HFFc6 (cell line): ENCODE results near the gene CHM. TPM values are rescaled to one million over a fixed set of nuclear protein-coding genes. Genes with fewer than 3 reads are reported as not detected.
A peak's percentile ranks its signal among the peaks of the same experiment; 100 is the strongest.

Source experiments
- DNase-seq: peaks from one replicate; pipeline ENCODE4 v3.0.0-alpha.2; 2018
- H3K27ac Mint-ChIP-seq: 2 replicates; pipeline ENCODE4 v1.8.0; 2020; ENCODE audit warnings: mild to moderate bottlenecking, mixed read lengths
- H3K27me3 Mint-ChIP-seq: 2 replicates; pipeline ENCODE4 v1.8.0; 2021; ENCODE audit warnings: mild to moderate bottlenecking, moderate library complexity, mixed read lengths; ENCODE audit not compliant: insufficient read depth
- H3K36me3 Mint-ChIP-seq: 2 replicates; pipeline ENCODE4 v1.8.0; 2021; ENCODE audit warnings: low read depth, mixed read lengths
- H3K4me1 Mint-ChIP-seq: 2 replicates; pipeline ENCODE4 v1.8.0; 2020; ENCODE audit warnings: low read depth, mixed read lengths
- H3K4me3 Mint-ChIP-seq: 2 replicates; pipeline ENCODE4 v1.8.0; 2020; ENCODE audit warnings: mild to moderate bottlenecking, moderate library complexity, mixed read lengths
- H3K9me3 Mint-ChIP-seq: 2 replicates; pipeline ENCODE4 v1.8.0; 2020; ENCODE audit warnings: mild to moderate bottlenecking, mixed read lengths
- CTCF ChIP-seq: fragments of 200-600 bp; sonication (generic); IDR thresholded peaks from 2 replicates; pipeline ENCODE4 v1.5.0; 2021; ENCODE audit warnings: antibody characterized with exemption, mild to moderate bottlenecking
- total RNA-seq, 6 experiments: library from RNA; stranded (reverse); fragmentation: NEBNext Ultra II Directional; extraction: Animal tissue kit (Norgen Biotek cat#: 25700); gene quantifications; 2 replicates in 1 of 6; 3 replicates in 5 of 6; pipeline ENCODE4 v1.2.3, GENCODE V29; 2021

CHM gene
- total RNA-seq, 6 experiments from 2014 or later: 18.4 to 25.8 (median 21.5) TPM

GRCh38 chrX:86047936-86048280, 550 bp upstream of the CHM start:
- no peak for TF ChIP-seq CTCF
- no peak overlapping the region for H3K27ac Mint-ChIP-seq
- peaks cover 5% of the 10 kb centered on the region for H3K4me1 Mint-ChIP-seq
- H3K27me3 Mint-ChIP-seq: no peaks in the 10 kb centered on the region
- H3K9me3 Mint-ChIP-seq: no peaks in the 10 kb centered on the region
- H3K4me3 Mint-ChIP-seq: no peak overlapping the region
- H3K36me3 Mint-ChIP-seq: no peaks in the 10 kb centered on the region
- DNase-seq: no peak

- H3K4me1 Mint-ChIP-seq: peaks cover 5% of the 10 kb centered on the region
Measured at GRCh38 chrX:86044216-86044615, 3.1 kb downstream of the CHM start.

GRCh38 chrX:86039625-86040568, 7.5 kb downstream of the CHM start:
- no peak overlapping the region for H3K4me3 Mint-ChIP-seq
- H3K4me1 Mint-ChIP-seq: peaks cover 21% of the 10 kb centered on the region
- peaks cover 5% of the 10 kb centered on the region; the same call in 1 of the 2 replicates for H3K36me3 Mint-ChIP-seq
- no peaks in the 10 kb centered on the region for H3K27me3 Mint-ChIP-seq
- no peak for DNase-seq
- no peak overlapping the region for H3K27ac Mint-ChIP-seq
- TF ChIP-seq CTCF: no peak
- H3K9me3 Mint-ChIP-seq: no peaks in the 10 kb centered on the region

More at GRCh38 chrX:86044216-86044615, 3.1 kb downstream of the CHM start:
- Mint-ChIP-seq H3K4me3 (no peak overlapping the region), H3K27ac (no peak overlapping the region), H3K36me3 (no peaks in the 10 kb centered on the region), H3K9me3 (no peaks in the 10 kb centered on the region), H3K27me3 (no peaks in the 10 kb centered on the region)
- TF ChIP-seq CTCF: no peak
- DNase-seq: no peak

- Mint-ChIP-seq H3K27me3 (no peaks in the 10 kb centered on the region), H3K27ac (no peak overlapping the region), H3K9me3 (no peaks in the 10 kb centered on the region), H3K4me1 (peaks cover 41% of the 10 kb centered on the region), H3K4me3 (no peak overlapping the region), H3K36me3 (peaks cover 5% of the 10 kb centered on the region; the same call in 1 of the 2 replicates)
- DNase-seq: no peak
- no peak for TF ChIP-seq CTCF
Measured at GRCh38 chrX:86033385-86033784, 14.0 kb downstream of the CHM start.

GRCh38 chrX:86028681-86029080, 18.7 kb downstream of the CHM start:
- Mint-ChIP-seq H3K4me3 (no peak overlapping the region), H3K36me3 (no peaks in the 10 kb centered on the region), H3K27ac (peak overlapping the region; percentile 42; the same call in 1 of the 2 replicates), H3K9me3 (no peaks in the 10 kb centered on the region), H3K27me3 (no peaks in the 10 kb centered on the region), H3K4me1 (peaks cover 19% of the 10 kb centered on the region; the same call in 1 of the 2 replicates)
- TF ChIP-seq CTCF: no peak
- no peak for DNase-seq
